HUES64 (cell line): ENCODE measurements around the gene PACRG.
A peak's percentile ranks its signal among the peaks of the same experiment; 100 is the strongest.

Experiments
- H3K27ac ChIP-seq: 2 replicates; pipeline ENCODE4 v1.7.0; 2013; ENCODE audit warnings: low read depth, low read length, inconsistent platforms
- H3K27me3 ChIP-seq: 2 replicates; pipeline ENCODE4 v1.6.1; 2013; ENCODE audit warnings: mild to moderate bottlenecking, low read length; ENCODE audit not compliant: insufficient read depth
- H3K36me3 ChIP-seq: 2 replicates; pipeline ENCODE4 v1.6.1; 2013; ENCODE audit warnings: mild to moderate bottlenecking, low read length; ENCODE audit not compliant: insufficient read depth
- H3K4me1 ChIP-seq: 2 replicates; pipeline ENCODE4 v1.6.1; 2013; ENCODE audit warnings: mild to moderate bottlenecking, low read length, moderate library complexity; ENCODE audit not compliant: insufficient read depth
- H3K4me3 ChIP-seq: 2 replicates; pipeline ENCODE4 v1.5.1; 2013; ENCODE audit warnings: mild to moderate bottlenecking, low read length, moderate library complexity
- H3K9ac ChIP-seq: 2 replicates; pipeline ENCODE4 v1.6.1; 2013; ENCODE audit warnings: mild to moderate bottlenecking, low read depth, low read length
- H3K9me3 ChIP-seq: 2 replicates; pipeline ENCODE4 v1.6.1; 2013; ENCODE audit warnings: low read depth, low read length; ENCODE audit not compliant: insufficient read depth
- WGBS: fragments of 150-250, 120-280 bp; methylation state at CpG from one replicate; pipeline ENCODE4 v1.1.7; 2013; ENCODE audit warnings: missing lambda C conversion rate; 5-methylcytosine and 5-hydroxymethylcytosine counted together

The PACRG gene

GRCh38 chr6:163243692-163244589 lies 516.2 kb downstream of the PACRG start:
- peaks cover 16% of the 10 kb centered on the region; the same call in 1 of the 2 replicates for H3K4me1 ChIP-seq
- H3K4me3 ChIP-seq, result no peak overlapping the region
- no peak overlapping the region for H3K27ac ChIP-seq
- no peaks in the 10 kb centered on the region for H3K9me3 ChIP-seq
- whole genome bisulfite sequencing, result 85% methylated on average over 11 of the region's 11 CpGs
- no peak overlapping the region for H3K9ac ChIP-seq
- H3K36me3 ChIP-seq, result no peaks in the 10 kb centered on the region
- no peaks in the 10 kb centered on the region for H3K27me3 ChIP-seq

- 92% methylated on average over 3 of the region's 4 CpGs for WGBS
- Histone ChIP-seq H3K27ac (no peak overlapping the region), H3K27me3 (no peaks in the 10 kb centered on the region), H3K4me3 (no peak overlapping the region), H3K9me3 (no peaks in the 10 kb centered on the region), H3K4me1 (peaks cover 7% of the 10 kb centered on the region; the same call in 1 of the 2 replicates), H3K9ac (no peak overlapping the region), H3K36me3 (no peaks in the 10 kb centered on the region)
Observed at GRCh38 chr6:163248051-163248450, 520.3 kb downstream of the PACRG start.

DNA sequence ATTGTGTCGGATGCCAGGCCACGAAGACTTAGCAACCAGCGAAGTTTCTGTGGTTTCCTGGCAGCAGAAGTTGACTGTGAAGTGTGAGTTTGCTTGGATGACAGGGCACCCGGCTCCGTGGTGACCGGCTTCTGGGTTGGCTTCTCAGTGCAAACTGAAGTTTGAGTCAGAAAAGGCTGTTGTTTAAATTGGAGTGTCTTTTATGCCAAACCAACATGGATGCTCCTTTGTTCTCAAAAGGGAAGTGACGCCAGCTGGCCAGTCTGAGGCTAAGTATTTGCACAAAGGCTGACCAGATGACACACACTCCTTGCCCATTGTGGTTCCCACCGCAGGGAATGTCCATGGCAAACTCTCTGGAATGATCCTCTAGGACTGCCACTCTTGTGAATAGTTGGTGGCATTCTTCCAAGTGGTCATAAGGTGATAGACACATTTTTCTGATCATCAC lies 521.9 kb downstream of the PACRG start:
- Histone ChIP-seq H3K4me3 (no peak overlapping the region), H3K27me3 (no peaks in the 10 kb centered on the region), H3K9ac (no peak overlapping the region), H3K27ac (no peak overlapping the region), H3K4me1 (peaks cover 11% of the 10 kb centered on the region; the same call in 1 of the 2 replicates), H3K9me3 (no peaks in the 10 kb centered on the region), H3K36me3 (no peaks in the 10 kb centered on the region)
- 96% methylated on average over 8 of the region's 8 CpGs for WGBS

DNA sequence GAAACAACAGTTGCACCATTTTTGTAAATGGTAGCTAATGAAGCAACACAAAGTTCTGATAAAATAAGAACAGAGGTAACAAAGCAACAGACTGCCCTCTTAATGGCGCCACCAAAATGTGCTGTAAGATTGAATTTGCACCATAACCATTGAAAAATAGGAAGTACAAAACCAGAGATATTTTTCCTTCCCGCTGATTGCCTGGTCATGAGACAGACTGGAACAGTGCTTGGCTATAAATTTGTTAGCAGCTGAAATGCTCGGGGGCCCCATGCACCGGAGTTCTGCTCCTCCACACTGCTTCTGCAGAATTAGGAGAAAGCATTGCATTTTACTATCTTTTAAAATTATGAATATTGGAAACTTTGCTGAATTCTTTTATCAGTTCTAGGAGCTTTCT lies 522.3 kb downstream of the PACRG start:
- Histone ChIP-seq H3K9me3 (no peaks in the 10 kb centered on the region), H3K27me3 (no peaks in the 10 kb centered on the region; the same call in 1 of the 2 replicates), H3K4me3 (no peak overlapping the region), H3K36me3 (no peaks in the 10 kb centered on the region), H3K27ac (no peak overlapping the region), H3K9ac (no peak overlapping the region), H3K4me1 (peaks cover 11% of the 10 kb centered on the region; the same call in 1 of the 2 replicates)
- WGBS, result 96% methylated on average over 4 of the region's 4 CpGs

GRCh38 chr6:163252061-163252591 lies 524.4 kb downstream of the PACRG start:
- 85% methylated on average over 27 of the region's 27 CpGs for WGBS

GRCh38 chr6:163253556-163254213 lies 525.9 kb downstream of the PACRG start:
- Histone ChIP-seq H3K9me3 (no peaks in the 10 kb centered on the region), H3K27ac (no peak overlapping the region), H3K4me3 (no peak overlapping the region), H3K4me1 (0 out of 2 replicates have a peak, but pooled peaks cover 5% of the 10 kb centered on the region), H3K36me3 (no peaks in the 10 kb centered on the region), H3K9ac (no peak overlapping the region), H3K27me3 (peaks cover 1% of the 10 kb centered on the region)
- WGBS, result 86% methylated on average over 9 of the region's 9 CpGs

More at GRCh38 chr6:163252061-163252591, 524.4 kb downstream of the PACRG start:
- Histone ChIP-seq H3K9me3 (no peaks in the 10 kb centered on the region), H3K27ac (no peak overlapping the region), H3K36me3 (no peaks in the 10 kb centered on the region), H3K27me3 (no peaks in the 10 kb centered on the region; the same call in 1 of the 2 replicates), H3K4me1 (peaks cover 11% of the 10 kb centered on the region; the same call in 1 of the 2 replicates), H3K4me3 (no peak overlapping the region), H3K9ac (no peak overlapping the region)

- Histone ChIP-seq H3K4me1 (peaks cover 6% of the 10 kb centered on the region; the same call in 1 of the 2 replicates), H3K27ac (no peak overlapping the region), H3K9me3 (no peaks in the 10 kb centered on the region), H3K9ac (no peak overlapping the region), H3K27me3 (peaks cover 8% of the 10 kb centered on the region), H3K4me3 (no peak overlapping the region), H3K36me3 (no peaks in the 10 kb centered on the region)
- 88% methylated on average over 7 of the region's 7 CpGs for WGBS
Observed at GRCh38 chr6:163254341-163254835, 526.6 kb downstream of the PACRG start.

DNA sequence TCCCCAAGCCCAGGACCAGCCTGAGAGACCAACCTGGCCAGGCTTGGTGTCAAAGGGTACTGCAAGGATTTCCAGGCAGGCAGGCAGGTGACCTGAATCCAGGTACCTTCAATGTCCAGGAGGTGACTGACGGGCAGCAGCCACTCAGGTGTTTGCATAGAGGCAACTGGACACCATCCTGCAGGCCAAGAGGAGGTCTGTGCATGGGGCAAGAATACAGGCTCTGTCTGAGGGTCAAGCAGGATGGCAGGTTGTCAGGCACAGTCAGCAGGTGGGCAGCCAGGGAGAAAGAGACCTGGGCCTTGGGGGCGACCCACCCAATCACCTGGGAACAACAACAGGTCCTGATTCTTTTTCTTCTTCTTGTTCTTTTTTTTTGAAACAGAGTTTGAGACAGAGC lies 527.5 kb downstream of the PACRG start:
- no peak overlapping the region for H3K27ac ChIP-seq
- no peaks in the 10 kb centered on the region for H3K9me3 ChIP-seq
- WGBS, result 89% methylated on average over 2 of the region's 2 CpGs
- H3K36me3 ChIP-seq, result no peaks in the 10 kb centered on the region
- H3K9ac ChIP-seq, result no peak overlapping the region
- H3K4me3 ChIP-seq, result no peak overlapping the region
- peaks cover 11% of the 10 kb centered on the region; the same call in 1 of the 2 replicates for H3K4me1 ChIP-seq
- H3K27me3 ChIP-seq, result peaks cover 14% of the 10 kb centered on the region

- H3K4me3 ChIP-seq, result peak overlapping the region; percentile 51
- H3K9ac ChIP-seq, result peak overlapping the region; percentile 32; the same call in 1 of the 2 replicates
- H3K4me1 ChIP-seq, result peaks cover 22% of the 10 kb centered on the region
- no peaks in the 10 kb centered on the region for H3K9me3 ChIP-seq
- H3K36me3 ChIP-seq, result no peaks in the 10 kb centered on the region
- H3K27me3 ChIP-seq, result peaks cover 14% of the 10 kb centered on the region
- H3K27ac ChIP-seq, result peak overlapping the region; percentile 98; the same call in 1 of the 2 replicates
- 57% methylated on average over 8 of the region's 8 CpGs for WGBS
Observed at GRCh38 chr6:163259689-163260088, 531.9 kb downstream of the PACRG start.

GRCh38 chr6:163260111-163260895 lies 532.5 kb downstream of the PACRG start:
- 2% methylated on average over 21 of the region's 21 CpGs for WGBS
- Histone ChIP-seq H3K9ac (peak overlapping the region; percentile 32), H3K4me3 (peak overlapping the region; percentile 51), H3K27ac (peak overlapping the region; percentile 98), H3K9me3 (no peaks in the 10 kb centered on the region), H3K4me1 (peaks cover 22% of the 10 kb centered on the region), H3K27me3 (peaks cover 14% of the 10 kb centered on the region), H3K36me3 (no peaks in the 10 kb centered on the region)
